Coronary artery (tissue), 2 donors: ENCODE measurements around the gene RYR1.
"Not testable (repeated sequence)": the region's sequence is repeated elsewhere in the genome, so short reads cannot be mapped to it uniquely, and the experiment has no call there.

Source experiments
- DNase-seq: peaks from one replicate; pipeline ENCODE4 v3.0.0-alpha.2; 2017; ENCODE audit warnings: low spot score
- H3K27ac ChIP-seq, 2 donors: fragments of 200-600 bp; sonication (generic); one replicate each; pipeline ENCODE4 v1.5.1; 2016 to 2019
- H3K4me3 ChIP-seq: fragments of 200-600 bp; sonication (generic); 2 replicates; pipeline ENCODE4 v1.5.1; 2016; ENCODE audit warnings: mild to moderate bottlenecking, moderate library complexity
- TF ChIP-seq, protein P1 (sequence below): fragments of 200-600 bp; sonication (generic); IDR thresholded peaks from one replicate; pipeline ENCODE4 v1.5.1; 2019; ENCODE audit warnings: antibody characterized with exemption

Gene RYR1

GRCh38 chr19:38492181-38492813 is 58.8 kb downstream of the RYR1 start:
- TF ChIP-seq, protein P1, sequence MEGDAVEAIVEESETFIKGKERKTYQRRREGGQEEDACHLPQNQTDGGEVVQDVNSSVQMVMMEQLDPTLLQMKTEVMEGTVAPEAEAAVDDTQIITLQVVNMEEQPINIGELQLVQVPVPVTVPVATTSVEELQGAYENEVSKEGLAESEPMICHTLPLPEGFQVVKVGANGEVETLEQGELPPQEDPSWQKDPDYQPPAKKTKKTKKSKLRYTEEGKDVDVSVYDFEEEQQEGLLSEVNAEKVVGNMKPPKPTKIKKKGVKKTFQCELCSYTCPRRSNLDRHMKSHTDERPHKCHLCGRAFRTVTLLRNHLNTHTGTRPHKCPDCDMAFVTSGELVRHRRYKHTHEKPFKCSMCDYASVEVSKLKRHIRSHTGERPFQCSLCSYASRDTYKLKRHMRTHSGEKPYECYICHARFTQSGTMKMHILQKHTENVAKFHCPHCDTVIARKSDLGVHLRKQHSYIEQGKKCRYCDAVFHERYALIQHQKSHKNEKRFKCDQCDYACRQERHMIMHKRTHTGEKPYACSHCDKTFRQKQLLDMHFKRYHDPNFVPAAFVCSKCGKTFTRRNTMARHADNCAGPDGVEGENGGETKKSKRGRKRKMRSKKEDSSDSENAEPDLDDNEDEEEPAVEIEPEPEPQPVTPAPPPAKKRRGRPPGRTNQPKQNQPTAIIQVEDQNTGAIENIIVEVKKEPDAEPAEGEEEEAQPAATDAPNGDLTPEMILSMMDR: no peak

DNA sequence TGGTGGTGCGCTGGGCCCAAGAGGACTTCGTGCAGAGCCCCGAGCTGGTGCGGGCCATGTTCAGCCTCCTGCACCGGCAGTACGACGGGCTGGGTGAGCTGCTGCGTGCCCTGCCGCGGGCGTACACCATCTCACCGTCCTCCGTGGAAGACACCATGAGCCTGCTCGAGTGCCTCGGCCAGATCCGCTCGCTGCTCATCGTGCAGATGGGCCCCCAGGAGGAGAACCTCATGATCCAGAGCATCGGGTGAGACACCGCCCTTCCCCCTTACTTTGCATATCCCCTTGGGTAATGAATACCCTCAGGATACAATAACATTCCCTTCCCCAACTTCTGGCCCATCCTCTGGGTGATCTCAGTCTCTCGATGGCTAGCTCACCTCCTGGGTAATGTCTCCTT is 60.9 kb downstream of the RYR1 start:
- Histone ChIP-seq H3K4me3 (no peak overlapping the region), H3K27ac (no peak overlapping the region)
- DNase-seq: no peak
- TF ChIP-seq, protein P1: no peak

More at GRCh38 chr19:38492181-38492813, 58.8 kb downstream of the RYR1 start:
- Histone ChIP-seq H3K27ac (no peak overlapping the region), H3K4me3 (no peak overlapping the region)
- no peak for DNase-seq

DNA sequence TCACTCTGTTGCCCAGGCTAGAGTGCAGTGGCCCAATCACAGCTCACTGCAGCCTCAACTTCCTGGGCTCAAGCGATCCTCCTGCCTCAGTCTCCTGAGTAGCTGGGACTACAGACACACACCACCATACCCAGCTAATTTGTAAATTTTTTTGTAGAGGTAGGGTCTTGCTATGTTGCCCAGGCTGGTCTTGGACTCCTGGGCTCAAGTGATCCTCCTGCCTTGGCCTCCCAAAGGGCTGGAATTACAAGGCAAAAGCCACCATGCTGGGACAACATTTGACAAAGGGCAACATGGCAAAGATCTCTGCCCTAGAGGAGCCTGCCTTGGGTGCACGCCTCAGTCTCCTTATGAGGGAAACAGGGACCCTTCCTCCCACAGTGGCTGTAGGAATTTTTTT is 61.9 kb downstream of the RYR1 start:
- DNase-seq, H3K4me3 ChIP-seq, H3K27ac ChIP-seq: not testable (repeated sequence)

DNA sequence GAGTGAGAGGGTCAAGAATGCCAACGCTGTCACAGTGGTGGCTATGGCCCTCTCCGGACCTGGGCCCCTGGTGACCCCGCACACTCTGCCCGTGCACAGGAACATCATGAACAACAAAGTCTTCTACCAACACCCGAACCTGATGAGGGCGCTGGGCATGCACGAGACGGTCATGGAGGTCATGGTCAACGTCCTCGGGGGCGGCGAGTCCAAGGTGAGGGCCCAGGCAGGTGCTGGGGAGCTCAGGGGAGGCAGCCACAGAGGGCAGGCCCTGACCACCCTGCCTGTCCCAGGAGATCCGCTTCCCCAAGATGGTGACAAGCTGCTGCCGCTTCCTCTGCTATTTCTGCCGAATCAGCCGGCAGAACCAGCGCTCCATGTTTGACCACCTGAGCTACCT is 62.6 kb downstream of the RYR1 start:
- TF ChIP-seq, protein P1: no peak
- Histone ChIP-seq H3K27ac (no peak overlapping the region), H3K4me3 (no peak overlapping the region)
- no peak for DNase-seq

DNA sequence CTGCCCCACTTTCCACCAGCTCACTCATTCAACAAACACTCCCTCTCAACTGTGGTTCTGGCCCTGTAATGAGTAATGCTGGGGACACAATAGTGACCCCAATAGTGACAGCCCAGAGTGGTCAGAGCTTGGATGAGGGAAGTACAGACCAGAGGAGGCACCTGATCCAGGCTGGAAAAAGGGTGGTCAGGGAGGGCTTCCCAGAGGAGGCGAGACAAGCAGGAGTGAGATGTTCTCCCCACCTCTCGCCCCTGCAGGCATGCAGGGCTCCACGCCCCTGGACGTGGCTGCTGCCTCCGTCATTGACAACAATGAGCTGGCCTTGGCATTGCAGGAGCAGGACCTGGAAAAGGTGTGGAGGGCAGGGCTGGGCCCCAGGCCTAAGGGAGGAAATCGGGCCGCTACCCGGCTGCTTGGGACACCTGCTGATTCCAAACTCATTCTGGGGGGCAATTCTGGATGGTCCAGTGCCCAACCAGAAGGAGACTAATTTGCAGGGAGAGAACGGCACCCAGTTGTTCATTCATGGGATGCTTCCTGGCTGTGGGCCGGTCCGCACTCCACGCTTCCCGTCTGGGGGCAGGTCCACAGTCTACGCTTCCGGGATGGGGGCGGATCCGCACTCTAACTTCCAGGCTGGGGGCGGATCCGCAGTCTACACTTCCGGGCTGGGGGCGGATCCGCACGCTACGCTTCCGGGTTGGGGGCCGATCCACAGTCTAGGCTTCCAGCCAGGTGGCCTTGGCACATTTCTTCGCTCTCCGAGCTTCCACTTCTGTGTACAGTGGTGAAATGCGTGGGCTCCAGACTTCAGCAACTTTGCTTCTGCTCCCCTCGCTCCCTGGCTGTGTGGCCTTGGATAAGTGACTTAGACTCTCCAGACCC is 63.4 kb downstream of the RYR1 start:
- Histone ChIP-seq H3K4me3 (no peak overlapping the region), H3K27ac (no peak overlapping the region)
- no peak for DNase-seq
- TF ChIP-seq, protein P1: no peak

- Histone ChIP-seq H3K27ac (no peak overlapping the region), H3K4me3 (no peak overlapping the region)
- DNase-seq: no peak
- TF ChIP-seq, protein P1: no peak
These were observed 64.4 kb downstream of the RYR1 start for GRCh38 chr19:38497907-38498306.

- TF ChIP-seq, protein P1: no peak
- no peak overlapping the region for H3K27ac ChIP-seq
- no peak for DNase-seq
- H3K4me3 ChIP-seq: no peak overlapping the region
These were observed 66.0 kb downstream of the RYR1 start for GRCh38 chr19:38499532-38499931.
